SK-N-SH (cell line): Measurements from ENCODE around the gene NOP16. TPM values are rescaled to one million over a fixed set of nuclear protein-coding genes. Genes with fewer than 3 reads are reported as not detected.
A peak's percentile ranks its signal among the peaks of the same experiment; 100 is the strongest.

Source experiments
- CTCF ChIA-PET: fragments of 300-600, 350-600 bp; formaldehyde crosslinking; extraction: SDS; loops from one replicate; lab custom pipeline; 2021; lab: Yijun Ruan, JAX
- POLR2A ChIA-PET: fragments of 350-600 bp; sonication (Branson Sonifier 250); formaldehyde crosslinking; extraction: SDS; loops from one replicate; lab custom pipeline; 2020; ENCODE audit warnings: antibody characterized with exemption, inconsistent platforms; lab: Yijun Ruan, JAX
- DNase-seq: peaks from one replicate; pipeline ENCODE4 v3.0.0; 2012
- H2AFZ ChIP-seq: fragments of 200-600 bp; sonication (generic); 2 replicates; pipeline ENCODE4 v1.8.1; 2016; ENCODE audit warnings: antibody characterized with exemption, mild to moderate bottlenecking, low read depth
- H3F3A ChIP-seq: fragments of 200-600 bp; sonication (generic); replicated peaks from 2 replicates; pipeline ENCODE3; 2016; ENCODE audit warnings: antibody characterized with exemption, mild to moderate bottlenecking; ENCODE audit not compliant: insufficient read depth
- H3K27ac ChIP-seq, 2 experiments: fragments of 200-500 bp in 1 of 2; fragments of 200-600 bp in 1 of 2; sonication (Bioruptor generic) in 1 of 2; sonication (generic), shearing (Covaris generic) in 1 of 2; 2 replicates each; pipeline versions ENCODE4 v1.5.1 to v1.6.1; 2014 to 2016; ENCODE audit warnings: low read depth in 2 of 2, inconsistent platforms in 1 of 2, low read length in 1 of 2, mild to moderate bottlenecking in 1 of 2, mixed read lengths in 1 of 2
- H3K27me3 ChIP-seq: fragments of 200-600 bp; sonication (generic), shearing (Covaris generic); 2 replicates; pipeline ENCODE4 v1.6.1; 2016; ENCODE audit warnings: mixed run types; ENCODE audit not compliant: insufficient read depth
- H3K36me3 ChIP-seq, 2 experiments: fragments of 200-500 bp in 1 of 2; fragments of 200-600 bp in 1 of 2; sonication (Bioruptor generic) in 1 of 2; sonication (generic) in 1 of 2; replicated peaks in 1 of 2; 2 replicates each; pipeline versions ENCODE3 to v1.5.1; 2014 to 2016; ENCODE audit warnings: low read length in 1 of 2, mild to moderate bottlenecking in 1 of 2; ENCODE audit not compliant: insufficient read depth in 2 of 2, control insufficient read depth in 1 of 2
- H3K4me1 ChIP-seq, 2 experiments: fragments of 200-500 bp in 1 of 2; fragments of 200-600 bp in 1 of 2; sonication (Bioruptor generic) in 1 of 2; sonication (generic), shearing (Covaris generic) in 1 of 2; 2 replicates each; pipeline versions ENCODE4 v1.5.1 to v1.6.1; 2014 to 2016; ENCODE audit warnings: low read depth in 1 of 2, low read length in 1 of 2, mixed run types in 1 of 2; ENCODE audit not compliant: insufficient read depth in 2 of 2, control insufficient read depth in 1 of 2
- H3K4me2 ChIP-seq: fragments of 200-600 bp; sonication (generic), shearing (Covaris generic); 2 replicates; pipeline ENCODE4 v1.6.1; 2017; ENCODE audit warnings: mixed run types
- H3K4me3 ChIP-seq, 2 experiments: fragments of 200-500 bp in 1 of 2; fragments of 200-600 bp in 1 of 2; sonication (Bioruptor generic) in 1 of 2; sonication (generic), shearing (Covaris generic) in 1 of 2; 2 replicates each; pipeline versions ENCODE4 v1.5.1 to v1.8.1; 2014 to 2016; ENCODE audit warnings: low read depth in 2 of 2, inconsistent platforms in 1 of 2, low read length in 1 of 2, mild to moderate bottlenecking in 1 of 2, mixed read lengths in 1 of 2, moderate library complexity in 1 of 2
- H3K79me2 ChIP-seq: fragments of 200-600 bp; sonication (generic); 2 replicates; pipeline ENCODE4 v1.8.1; 2017; ENCODE audit warnings: mild to moderate bottlenecking; ENCODE audit not compliant: insufficient read depth
- H3K9ac ChIP-seq: fragments of 200-600 bp; sonication (generic); 2 replicates; pipeline ENCODE4 v1.6.1; 2017; ENCODE audit warnings: mixed run types
- H3K9me2 ChIP-seq: fragments of 200-600 bp; sonication (generic); 2 replicates; pipeline ENCODE4 v1.6.1; 2017; ENCODE audit warnings: mixed run types
- H3K9me3 ChIP-seq: fragments of 200-600 bp; sonication (generic); 2 replicates; pipeline ENCODE4 v1.6.1; 2017; ENCODE audit warnings: mixed run types, mild to moderate bottlenecking, moderate library complexity
- H4K20me1 ChIP-seq: fragments of 200-600 bp; sonication (generic); 2 replicates; pipeline ENCODE4 v1.6.1; 2017; ENCODE audit warnings: mild to moderate bottlenecking, mixed run types; ENCODE audit not compliant: insufficient read depth
- CHD2 ChIP-seq: fragments of 150-350 bp; IDR thresholded peaks from 2 replicates; pipeline ENCODE4 v1.6.1; 2018; ENCODE audit warnings: low read length; ENCODE audit not compliant: partially characterized antibody
- EP300 ChIP-seq, 2 experiments: IDR thresholded peaks; 2 replicates each; pipeline versions ENCODE4 v1.4.0 to v1.6.1; 2012; ENCODE audit warnings: borderline replicate concordance in 1 of 2, low read depth in 1 of 2, low read length in 1 of 2
- EZH2phosphoT487 ChIP-seq: fragments of 200-600 bp; sonication (generic); IDR thresholded peaks from 2 replicates; pipeline ENCODE4 v1.6.1; 2017; ENCODE audit warnings: low read depth, mixed run types, mild to moderate bottlenecking, antibody characterized with exemption, moderate library complexity, borderline replicate concordance
- GABPA ChIP-seq: IDR thresholded peaks from 2 replicates; pipeline ENCODE4 v1.4.0; 2012; ENCODE audit warnings: low read depth, mild to moderate bottlenecking
- GATA2 ChIP-seq: sonication (generic); formaldehyde crosslinking; IDR thresholded peaks from 2 replicates; pipeline ENCODE4 v1.5.0; 2020; ENCODE audit warnings: mild to moderate bottlenecking, missing genetic modification reagents
- MEF2A ChIP-seq: IDR thresholded peaks from 2 replicates; pipeline ENCODE4 v1.4.0; 2012; ENCODE audit warnings: low read depth, borderline replicate concordance
- NRF1 ChIP-seq: IDR thresholded peaks from 2 replicates; pipeline ENCODE4 v1.6.1; 2012; ENCODE audit warnings: low read depth, mild to moderate bottlenecking, low read length
- POLR2AphosphoS5 ChIP-seq: IDR thresholded peaks from 2 replicates; pipeline ENCODE4 v1.6.1; 2012; ENCODE audit warnings: low read depth, low read length
- RCOR1 ChIP-seq: fragments of 150-350 bp; IDR thresholded peaks from 2 replicates; pipeline ENCODE4 v1.6.1; 2017; ENCODE audit warnings: antibody characterized with exemption, low read length
- REST ChIP-seq: IDR thresholded peaks from 2 replicates; pipeline ENCODE4 v1.6.1; 2012; ENCODE audit warnings: mild to moderate bottlenecking, low read depth, low read length, moderate library complexity
- RFX5 ChIP-seq: IDR thresholded peaks from 2 replicates; pipeline ENCODE4 v1.6.1; 2012; ENCODE audit warnings: mild to moderate bottlenecking, improper control_type of control experiment, low read length
- RXRA ChIP-seq: IDR thresholded peaks from 2 replicates; pipeline ENCODE4 v1.4.0; 2012; ENCODE audit warnings: low read depth, mild to moderate bottlenecking, borderline replicate concordance
- SIN3A ChIP-seq: IDR thresholded peaks from 2 replicates; pipeline ENCODE4 v1.6.1; 2012; ENCODE audit warnings: low read depth, mild to moderate bottlenecking, low read length, moderate library complexity, borderline replicate concordance
- SMC3 ChIP-seq: IDR thresholded peaks from 2 replicates; pipeline ENCODE4 v1.6.1; 2012; ENCODE audit warnings: low read depth, low read length, improper control_type of control experiment
- TCF12 ChIP-seq: IDR thresholded peaks from 2 replicates; pipeline ENCODE4 v1.4.0; 2012
- TEAD4 ChIP-seq: IDR thresholded peaks from 2 replicates; pipeline ENCODE4 v1.4.0; 2012; ENCODE audit warnings: mild to moderate bottlenecking, borderline replicate concordance; ENCODE audit not compliant: insufficient read depth
- USF1 ChIP-seq: IDR thresholded peaks from 2 replicates; pipeline ENCODE4 v1.4.0; 2012; ENCODE audit warnings: low read depth, borderline replicate concordance
- USF2 ChIP-seq: fragments of 150-350 bp; IDR thresholded peaks from 2 replicates; pipeline ENCODE4 v1.6.1; 2017; ENCODE audit warnings: antibody characterized with exemption, low read length, low read depth, borderline replicate concordance
- WGBS: methylation state at CpG from one replicate; pipeline ENCODE4 v1.1.6; 2017; ENCODE audit warnings: low lambda C conversion rate; 5-methylcytosine and 5-hydroxymethylcytosine counted together
- polyA plus RNA-seq, 3 experiments: library from polyadenylated mRNA; depleted of rRNA; stranded (reverse); fragments of >200 nt; gene quantifications; 2 replicates each; pipeline ENCODE4 v1.2.3, GENCODE V29; 2012
- TF ChIP-seq, protein P1 (sequence below): IDR thresholded peaks from 2 replicates; pipeline ENCODE4 v1.4.0; 2012; ENCODE audit warnings: low read depth, borderline replicate concordance
- TF ChIP-seq, protein P2 (sequence below): fragments of 200-600 bp; sonication (generic); IDR thresholded peaks from 2 replicates; pipeline ENCODE4 v1.6.1; 2017; ENCODE audit warnings: antibody characterized with exemption, mild to moderate bottlenecking, moderate library complexity
- TF ChIP-seq, protein P3 (sequence below): IDR thresholded peaks from 2 replicates; pipeline ENCODE4 v1.4.0; 2012; ENCODE audit warnings: low read depth

NOP16 gene
- polyA plus RNA-seq, 1 of the 3 experiments (the other 2 are of a cell fraction): 158 TPM

GRCh38 chr5:176389135-176390123, 1.0 kb upstream of the NOP16 start:
- DNase-seq: no peak
- H4K20me1 ChIP-seq: no peaks in the 10 kb centered on the region
- no peaks in the 10 kb centered on the region for H3K27me3 ChIP-seq
- peaks cover 0 to 14% of the 10 kb centered on the region in 2 experiments; a peak in 2 of 4 replicates for H3K4me1 ChIP-seq
- WGBS: 25% methylated on average over 34 of the region's 41 CpGs
- H3K4me3 ChIP-seq: peak overlapping the region; percentile 92 to 96
- H3K4me2 ChIP-seq: peak overlapping the region; percentile 87
- peak overlapping the region; percentile 96 to 97 for H3K27ac ChIP-seq
- H2AFZ ChIP-seq: peak overlapping the region; percentile 44; the same call in 1 of the 2 replicates
- H3K9me2 ChIP-seq: no peaks in the 10 kb centered on the region
- ChIA-PET CTCF (interaction anchor here (2.5 kb wide), 1 partner anchor 28 kb away, joined by 7 read pairs; the partner anchor contains the start of gene KIAA1191), POLR2A (interaction anchor here (0.9 to 2.0 kb wide), 5 partner anchors 15 to 976 kb away, joined by 3 to 7 read pairs (median 6); partner anchors contain the start of genes CLTB, KIAA1191 and RNF44)
- H3K36me3 ChIP-seq: peaks cover 11 to 32% of the 10 kb centered on the region in 2 experiments
- H3K9me3 ChIP-seq: no peaks in the 10 kb centered on the region
- H3K9ac ChIP-seq: peak overlapping the region; percentile 96
- peaks cover 6% of the 10 kb centered on the region for H3F3A ChIP-seq
- peaks cover 51% of the 10 kb centered on the region for H3K79me2 ChIP-seq
- TF ChIP-seq RFX5 (peak; percentile 70; the same call in 1 of the 2 replicates), GABPA (no peak), TCF12 (no peak), RCOR1 (no peak), POLR2AphosphoS5 (peak; percentile 75), MEF2A (no peak), USF2 (no peak), TEAD4 (no peak), EZH2phosphoT487 (no peak), RXRA (no peak), SMC3 (no peak), EP300 (IDR thresholded peaks at IDR 0.05; ENCODE audit: borderline replicate concordance in 1 of 2, low read depth in 1 of 2, low read length in 1 of 2) (no peak), NRF1 (0 out of 2 replicates have a peak, but pooled peaks have one; percentile 9), CHD2 (no peak), SIN3A (no peak; the same call in 1 of the 2 replicates), USF1 (no peak), REST (no peak), GATA2 (CRISPR knock-in tag) (no peak)
- TF ChIP-seq, protein P1, sequence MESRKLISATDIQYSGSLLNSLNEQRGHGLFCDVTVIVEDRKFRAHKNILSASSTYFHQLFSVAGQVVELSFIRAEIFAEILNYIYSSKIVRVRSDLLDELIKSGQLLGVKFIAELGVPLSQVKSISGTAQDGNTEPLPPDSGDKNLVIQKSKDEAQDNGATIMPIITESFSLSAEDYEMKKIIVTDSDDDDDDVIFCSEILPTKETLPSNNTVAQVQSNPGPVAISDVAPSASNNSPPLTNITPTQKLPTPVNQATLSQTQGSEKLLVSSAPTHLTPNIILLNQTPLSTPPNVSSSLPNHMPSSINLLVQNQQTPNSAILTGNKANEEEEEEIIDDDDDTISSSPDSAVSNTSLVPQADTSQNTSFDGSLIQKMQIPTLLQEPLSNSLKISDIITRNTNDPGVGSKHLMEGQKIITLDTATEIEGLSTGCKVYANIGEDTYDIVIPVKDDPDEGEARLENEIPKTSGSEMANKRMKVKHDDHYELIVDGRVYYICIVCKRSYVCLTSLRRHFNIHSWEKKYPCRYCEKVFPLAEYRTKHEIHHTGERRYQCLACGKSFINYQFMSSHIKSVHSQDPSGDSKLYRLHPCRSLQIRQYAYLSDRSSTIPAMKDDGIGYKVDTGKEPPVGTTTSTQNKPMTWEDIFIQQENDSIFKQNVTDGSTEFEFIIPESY: no peak
- TF ChIP-seq, protein P2, sequence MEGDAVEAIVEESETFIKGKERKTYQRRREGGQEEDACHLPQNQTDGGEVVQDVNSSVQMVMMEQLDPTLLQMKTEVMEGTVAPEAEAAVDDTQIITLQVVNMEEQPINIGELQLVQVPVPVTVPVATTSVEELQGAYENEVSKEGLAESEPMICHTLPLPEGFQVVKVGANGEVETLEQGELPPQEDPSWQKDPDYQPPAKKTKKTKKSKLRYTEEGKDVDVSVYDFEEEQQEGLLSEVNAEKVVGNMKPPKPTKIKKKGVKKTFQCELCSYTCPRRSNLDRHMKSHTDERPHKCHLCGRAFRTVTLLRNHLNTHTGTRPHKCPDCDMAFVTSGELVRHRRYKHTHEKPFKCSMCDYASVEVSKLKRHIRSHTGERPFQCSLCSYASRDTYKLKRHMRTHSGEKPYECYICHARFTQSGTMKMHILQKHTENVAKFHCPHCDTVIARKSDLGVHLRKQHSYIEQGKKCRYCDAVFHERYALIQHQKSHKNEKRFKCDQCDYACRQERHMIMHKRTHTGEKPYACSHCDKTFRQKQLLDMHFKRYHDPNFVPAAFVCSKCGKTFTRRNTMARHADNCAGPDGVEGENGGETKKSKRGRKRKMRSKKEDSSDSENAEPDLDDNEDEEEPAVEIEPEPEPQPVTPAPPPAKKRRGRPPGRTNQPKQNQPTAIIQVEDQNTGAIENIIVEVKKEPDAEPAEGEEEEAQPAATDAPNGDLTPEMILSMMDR: no peak
- TF ChIP-seq, protein P3, sequence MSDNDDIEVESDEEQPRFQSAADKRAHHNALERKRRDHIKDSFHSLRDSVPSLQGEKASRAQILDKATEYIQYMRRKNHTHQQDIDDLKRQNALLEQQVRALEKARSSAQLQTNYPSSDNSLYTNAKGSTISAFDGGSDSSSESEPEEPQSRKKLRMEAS: no peak; the same call in 1 of the 2 replicates
